Fibroblast of lung (primary cell): ENCODE data around the gene DNAJC6.

Source experiments
- EZH2 ChIP-seq: IDR thresholded peaks from 2 replicates; pipeline ENCODE4 v1.5.1; 2012; ENCODE audit warnings: low read length, control low read depth, mild to moderate bottlenecking; ENCODE audit errors: missing control alignments
- TF ChIP-seq, protein P1 (sequence below), 2 donors: IDR thresholded peaks in 1 of 2; conservative IDR thresholded peaks in 1 of 2; 1 replicate in 1 of 2; 2 replicates in 1 of 2; pipeline ENCODE4 v1.5.1; 2011 to 2012; ENCODE audit warnings: low read length in 2 of 2, control low read depth in 1 of 2, inconsistent platforms in 1 of 2, low read depth in 1 of 2, mild to moderate bottlenecking in 1 of 2

DNA sequence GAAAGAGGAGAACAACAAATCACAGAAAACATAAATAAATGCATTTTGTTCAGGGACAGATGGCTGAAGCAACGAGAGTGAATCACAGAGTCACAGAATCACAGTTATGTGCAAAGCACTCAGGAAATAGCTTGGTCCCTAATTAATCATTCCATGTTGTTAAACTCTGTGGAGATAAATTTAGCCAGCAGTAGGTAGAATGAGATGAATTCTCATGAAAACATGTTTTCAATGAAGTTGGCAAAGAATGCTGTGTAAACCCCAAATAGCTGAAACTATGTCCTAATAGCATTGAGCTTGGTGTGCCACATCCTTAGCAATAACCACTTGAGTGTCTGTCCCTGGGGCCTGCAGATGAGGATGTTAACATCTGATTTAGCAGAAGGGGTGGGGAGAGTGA is 131.6 kb downstream of the DNAJC6 start:
- TF ChIP-seq, protein P1, sequence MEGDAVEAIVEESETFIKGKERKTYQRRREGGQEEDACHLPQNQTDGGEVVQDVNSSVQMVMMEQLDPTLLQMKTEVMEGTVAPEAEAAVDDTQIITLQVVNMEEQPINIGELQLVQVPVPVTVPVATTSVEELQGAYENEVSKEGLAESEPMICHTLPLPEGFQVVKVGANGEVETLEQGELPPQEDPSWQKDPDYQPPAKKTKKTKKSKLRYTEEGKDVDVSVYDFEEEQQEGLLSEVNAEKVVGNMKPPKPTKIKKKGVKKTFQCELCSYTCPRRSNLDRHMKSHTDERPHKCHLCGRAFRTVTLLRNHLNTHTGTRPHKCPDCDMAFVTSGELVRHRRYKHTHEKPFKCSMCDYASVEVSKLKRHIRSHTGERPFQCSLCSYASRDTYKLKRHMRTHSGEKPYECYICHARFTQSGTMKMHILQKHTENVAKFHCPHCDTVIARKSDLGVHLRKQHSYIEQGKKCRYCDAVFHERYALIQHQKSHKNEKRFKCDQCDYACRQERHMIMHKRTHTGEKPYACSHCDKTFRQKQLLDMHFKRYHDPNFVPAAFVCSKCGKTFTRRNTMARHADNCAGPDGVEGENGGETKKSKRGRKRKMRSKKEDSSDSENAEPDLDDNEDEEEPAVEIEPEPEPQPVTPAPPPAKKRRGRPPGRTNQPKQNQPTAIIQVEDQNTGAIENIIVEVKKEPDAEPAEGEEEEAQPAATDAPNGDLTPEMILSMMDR (conservative IDR thresholded peaks at IDR 0.05 in 1 of 2, IDR thresholded peaks at IDR 0.05 in 1 of 2; ENCODE audit: low read depth in 1 of 2, low read length in 2 of 2): no peak
- no peak for TF ChIP-seq EZH2
